K562 (cell line): ENCODE results near the gene SLC7A5. TPM values are rescaled to one million over a fixed set of nuclear protein-coding genes. Genes with fewer than 3 reads are reported as not detected.

Experiments used
- ATAC-seq: fragments of 200-7000 bp; cut with Tn5 transposase; 3 replicates; pipeline ENCODE4 v1.9.1; 2020; ENCODE audit warnings: moderate library complexity
- BruUV-seq: library from RNA; stranded (reverse); fragments of 400-500 nt; replicated peaks from 2 replicates; lab custom pipeline; 2021; lab: Mats Ljungman, UMichigan
- CTCF ChIA-PET: fragments of 300-600 bp; formaldehyde crosslinking; extraction: SDS; loops from one replicate; lab custom pipeline; 2021; ENCODE audit warnings: low intra/inter-chr PET ratio; lab: Yijun Ruan, JAX
- POLR2A ChIA-PET: fragments of 300-600, 350-650 bp; sonication (Branson Sonifier 250); formaldehyde crosslinking; extraction: SDS; loops from one replicate; lab custom pipeline; 2021; ENCODE audit warnings: antibody characterized with exemption, inconsistent platforms; lab: Yijun Ruan, JAX
- DNase-seq, 4 experiments: peaks; one replicate each; pipeline versions ENCODE4 v3.0.0 to v3.0.0-alpha.2; 2011 to 2018; ENCODE audit warnings: low spot score in 3 of 4, mixed read lengths in 3 of 4; ENCODE audit errors: extremely low read depth in 1 of 4
- FAIRE-seq: peaks from 2 replicates; lab custom pipeline; 2011; peaks lifted over from hg19 to GRCh38; lab: Jason Lieb, UNC
- H2AFZ ChIP-seq: 2 replicates; pipeline ENCODE4 v1.6.0; 2011; ENCODE audit warnings: low read depth, low read length, control low read depth, inconsistent platforms
- H3K27ac ChIP-seq: fragments of 200-600 bp; 3 replicates; pipeline ENCODE4 v1.8.0; 2011; ENCODE audit warnings: low read depth, mild to moderate bottlenecking, control low read depth, inconsistent platforms, low read length, moderate library complexity, mixed read lengths; ENCODE audit errors: extremely low read depth
- H3K27me3 ChIP-seq, 2 experiments: fragments of 300-600 bp in 1 of 2; 2 replicates in 1 of 2; 3 replicates in 1 of 2; pipeline versions ENCODE4 v1.6.0 to v1.8.0; 2011; ENCODE audit warnings: inconsistent platforms in 2 of 2, low read length in 2 of 2, mild to moderate bottlenecking in 1 of 2, mixed read lengths in 1 of 2, moderate library complexity in 1 of 2; ENCODE audit not compliant: control insufficient read depth in 2 of 2, insufficient read depth in 2 of 2
- H3K36me3 ChIP-seq: fragments of 300-600 bp; 3 replicates; pipeline ENCODE4 v1.8.0; 2011; ENCODE audit warnings: mild to moderate bottlenecking, low read length, inconsistent platforms; ENCODE audit not compliant: control insufficient read depth, insufficient read depth
- H3K4me1 ChIP-seq, 2 experiments: fragments of 200-600 bp in 1 of 2; replicated peaks in 1 of 2; 2 replicates in 1 of 2; 3 replicates in 1 of 2; pipeline versions ENCODE4 v1.5.1 to v1.8.0; 2011; ENCODE audit warnings: inconsistent platforms in 2 of 2, low read length in 2 of 2, mild to moderate bottlenecking in 1 of 2, mixed read lengths in 1 of 2, moderate library complexity in 1 of 2; ENCODE audit not compliant: control insufficient read depth in 2 of 2, insufficient read depth in 2 of 2
- H3K4me2 ChIP-seq: 2 replicates; pipeline ENCODE4 v1.6.1; 2011; ENCODE audit warnings: low read length, control low read depth, inconsistent platforms, mixed read lengths; ENCODE audit not compliant: insufficient read depth
- H3K4me3 ChIP-seq: fragments of 200-600 bp; sonication (generic), shearing (Covaris generic); 2 replicates; pipeline ENCODE4 v1.5.1; 2016; ENCODE audit warnings: control low read depth, inconsistent platforms
- H3K79me2 ChIP-seq: fragments of 200-600 bp; 3 replicates; pipeline ENCODE4 v1.8.0; 2011; ENCODE audit warnings: low read length, inconsistent platforms; ENCODE audit not compliant: control insufficient read depth, insufficient read depth
- H3K9ac ChIP-seq, 2 experiments: 2 replicates each; pipeline versions ENCODE4 v1.6.0 to v1.6.1; 2011; ENCODE audit warnings: low read depth in 2 of 2, low read length in 2 of 2, control low read depth in 1 of 2, inconsistent platforms in 1 of 2, mild to moderate bottlenecking in 1 of 2, mixed read lengths in 1 of 2; ENCODE audit not compliant: insufficient read depth in 1 of 2
- H3K9me1 ChIP-seq: one replicate; pipeline ENCODE4 v1.6.0; 2011; ENCODE audit warnings: inconsistent platforms, mild to moderate bottlenecking, low read length, moderate library complexity; ENCODE audit not compliant: control insufficient read depth, insufficient read depth
- H3K9me3 ChIP-seq: replicated peaks from 2 replicates; pipeline ENCODE4 v1.5.1; 2011; ENCODE audit warnings: low read depth, low read length, inconsistent platforms; ENCODE audit not compliant: control insufficient read depth, insufficient read depth
- H4K20me1 ChIP-seq: replicated peaks from 2 replicates; pipeline ENCODE4 v1.6.1; 2011; ENCODE audit warnings: low read length, inconsistent platforms, mixed read lengths; ENCODE audit not compliant: control insufficient read depth, insufficient read depth
- BMI1 ChIP-seq: fragments of 150-350 bp; IDR thresholded peaks from 2 replicates; pipeline ENCODE4 v1.6.1; 2014; ENCODE audit warnings: low read length
- CAMTA2 ChIP-seq: fragments of 250-450 bp; sonication (Bioruptor Pico); conservative IDR thresholded peaks from 2 replicates; pipeline ENCODE4 v1.5.1; 2022
- NFE2L1 ChIP-seq: fragments of 450-650 bp; IDR thresholded peaks from 2 replicates; pipeline ENCODE4 v1.6.1; 2016; ENCODE audit warnings: missing genetic modification characterization, low read depth, mild to moderate bottlenecking, missing compliant biosample characterization, moderate library complexity, borderline replicate concordance
- POLR2G ChIP-seq: fragments of 200-400 bp; formaldehyde crosslinking; IDR thresholded peaks from 2 replicates; pipeline ENCODE4 v1.6.1; 2017; ENCODE audit warnings: low read depth, mild to moderate bottlenecking, antibody characterized with exemption, low read length, moderate library complexity
- SMC3 ChIP-seq: conservative IDR thresholded peaks from 2 replicates; pipeline ENCODE4 v1.6.1; 2011; ENCODE audit warnings: low read depth, low read length, improper control_type of control experiment; ENCODE audit not compliant: insufficient read depth
- SRSF7 ChIP-seq: fragments of 200-400 bp; formaldehyde crosslinking; optimal IDR thresholded peaks from 2 replicates; pipeline ENCODE3; 2017; ENCODE audit warnings: mild to moderate bottlenecking, low read depth, low read length
- XRCC4 ChIP-seq: IDR thresholded peaks from one replicate; pipeline ENCODE4 v1.6.1; 2011; ENCODE audit not compliant: insufficient read depth, insufficient read length; ENCODE audit errors: extremely low read depth
- ZNF121 ChIP-seq: sonication (generic); formaldehyde crosslinking; conservative IDR thresholded peaks from 2 replicates; pipeline ENCODE4 v1.8.0; 2022; ENCODE audit warnings: missing genetic modification reagents
- whole genome bisulfite sequencing: fragments of 100-300 bp; shearing (Covaris generic); methylation state at CpG from one replicate; pipeline ENCODE4 v1.1.6; 2016; ENCODE audit warnings: low coverage, mixed read lengths; ENCODE audit not compliant: insufficient coverage; ENCODE audit errors: missing lambda C conversion rate; 5-methylcytosine and 5-hydroxymethylcytosine counted together
- in situ Hi-C: fragments of 300-500 bp; cut with MboI; formaldehyde crosslinking; loops from 4 replicates; pipeline ENCODE4 v1.15.0; 2018; ENCODE audit warnings: inconsistent platforms, mixed read lengths
- intact Hi-C: fragments of 100-400 bp; cut with micrococcal nuclease; formaldehyde crosslinking; loops from 2 replicates; pipeline ENCODE4 v1.14.2; 2022
- polyA plus RNA-seq, 8 experiments: library from polyadenylated mRNA; depleted of rRNA in 4 of 8; stranded (reverse) in 5 of 8; unstranded in 3 of 8; fragments of >200 nt; fragmentation: Nextera tagmentation in 2 of 8; fragmentation: Illumina TruSeq in 1 of 8; extraction: Ambion mirVana in 2 of 8; extraction: Trizol in 1 of 8; gene quantifications; 2 replicates each; pipeline versions ENCODE4 v1.2.1 to v1.2.3, GENCODE V29; 2011 to 2014; ENCODE audit warnings: inconsistent platforms in 1 of 8, missing spikeins in 1 of 8
- total RNA-seq, 7 experiments: library from RNA; depleted of rRNA in 6 of 7; stranded (reverse); fragments of >200 nt in 6 of 7; fragmentation: Illumina TruSeq in 2 of 7; extraction: Trizol in 2 of 7; gene quantifications; 2 replicates each; pipeline versions ENCODE4 v1.2.1 to v1.2.3, GENCODE V29; 2011 to 2021; ENCODE audit warnings: low replicate concordance in 1 of 7
- TF ChIP-seq, protein P1 (sequence below): fragments of 250-450 bp; sonication (Bioruptor Pico); IDR thresholded peaks from 2 replicates; pipeline ENCODE4 v1.4.0; 2020; ENCODE audit warnings: mild to moderate bottlenecking, moderate library complexity
- TF ChIP-seq, protein P2 (sequence below): fragments of 200-400 bp; formaldehyde crosslinking; IDR thresholded peaks from 2 replicates; pipeline ENCODE4 v1.6.1; 2017; ENCODE audit warnings: mild to moderate bottlenecking, low read depth, low read length, moderate library complexity
- TF ChIP-seq, protein P3 (sequence below): fragments of 450-650 bp; IDR thresholded peaks from 2 replicates; pipeline ENCODE4 v1.7.0; 2016; ENCODE audit warnings: borderline replicate concordance
- TF ChIP-seq, protein P4 (sequence below): fragments of 450-650 bp; IDR thresholded peaks from 2 replicates; pipeline ENCODE4 v1.6.1; 2017; ENCODE audit warnings: antibody characterized with exemption

Gene SLC7A5
- total and polyA plus RNA-seq, 9 of the 15 experiments (the other 6 are each of a cell fraction or from before 2014, with no cell fraction given) = 1.9 to 220 (median 18.6) TPM

DNA sequence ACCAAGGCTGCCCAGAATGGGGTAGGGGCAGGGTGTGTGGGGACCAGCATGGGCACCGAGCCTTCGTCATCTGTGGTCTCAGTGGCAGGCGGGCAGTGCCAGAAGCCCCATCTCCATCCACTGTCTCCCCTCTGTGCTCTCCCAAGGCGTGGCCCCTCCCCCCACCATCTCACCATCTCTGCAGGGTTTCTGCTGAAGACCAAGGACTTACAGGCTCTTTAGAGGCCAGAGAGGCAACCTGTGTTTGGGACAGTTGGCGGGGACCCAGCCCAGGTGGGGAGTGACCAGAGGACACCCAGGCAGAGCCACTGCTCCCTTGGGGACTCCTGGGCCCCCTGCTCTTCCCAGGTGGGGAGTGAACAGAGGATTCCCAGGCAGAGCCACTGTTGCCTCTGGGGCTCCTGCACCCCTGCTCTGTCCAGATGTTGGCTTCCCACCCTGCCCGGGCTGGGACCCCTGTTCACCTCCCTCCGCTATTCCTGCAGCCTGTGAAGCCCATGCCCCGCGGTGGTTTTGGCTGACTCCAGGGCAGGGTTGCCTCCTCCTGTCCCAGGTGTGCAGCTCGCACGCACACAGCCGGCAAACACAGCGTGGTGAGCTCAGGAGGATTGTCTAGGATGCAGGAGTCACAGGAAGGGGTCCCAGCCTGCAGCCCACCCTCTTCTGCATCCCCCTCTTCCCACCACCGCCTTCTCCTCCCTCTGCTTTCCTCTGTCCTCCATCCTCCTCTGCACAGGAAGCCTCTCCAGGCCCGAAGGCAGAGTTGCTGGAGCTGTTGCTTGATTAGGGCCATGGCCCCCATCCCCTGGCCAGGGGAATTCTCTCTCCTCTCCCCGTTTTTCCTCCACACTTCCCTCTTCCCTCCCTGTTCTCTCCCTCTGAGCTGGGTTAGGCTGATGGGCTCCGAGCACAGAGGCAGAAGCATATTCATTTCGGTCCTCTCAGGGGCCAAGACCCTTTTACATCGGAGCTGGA lies 45.0 kb downstream of the SLC7A5 start:
- Histone ChIP-seq H3K27ac (no peak overlapping the region), H2AFZ (no peak overlapping the region), H3K4me2 (no peak overlapping the region), H3K79me2 (no peaks in the 10 kb centered on the region), H3K36me3 (no peaks in the 10 kb centered on the region), H3K4me1 (peaks cover 0 to 33% of the 10 kb centered on the region in 2 experiments; a peak in 2 of 5 replicates), H3K27me3 (peaks cover 22 to 59% of the 10 kb centered on the region in 2 experiments; a peak in 4 of 5 replicates), H3K9me3 (no peaks in the 10 kb centered on the region), H3K4me3 (no peak overlapping the region), H3K9me1 (peaks cover 4% of the 10 kb centered on the region), H3K9ac (no peak overlapping the region; a peak in 1 of 4 replicates), H4K20me1 (peaks cover 11% of the 10 kb centered on the region)
- in situ Hi-C loops (no loop called here), intact Hi-C loops (no loop called here)
- TF ChIP-seq ZNF121 (CRISPR knock-in tag) = no peak
- TF ChIP-seq, protein P1, sequence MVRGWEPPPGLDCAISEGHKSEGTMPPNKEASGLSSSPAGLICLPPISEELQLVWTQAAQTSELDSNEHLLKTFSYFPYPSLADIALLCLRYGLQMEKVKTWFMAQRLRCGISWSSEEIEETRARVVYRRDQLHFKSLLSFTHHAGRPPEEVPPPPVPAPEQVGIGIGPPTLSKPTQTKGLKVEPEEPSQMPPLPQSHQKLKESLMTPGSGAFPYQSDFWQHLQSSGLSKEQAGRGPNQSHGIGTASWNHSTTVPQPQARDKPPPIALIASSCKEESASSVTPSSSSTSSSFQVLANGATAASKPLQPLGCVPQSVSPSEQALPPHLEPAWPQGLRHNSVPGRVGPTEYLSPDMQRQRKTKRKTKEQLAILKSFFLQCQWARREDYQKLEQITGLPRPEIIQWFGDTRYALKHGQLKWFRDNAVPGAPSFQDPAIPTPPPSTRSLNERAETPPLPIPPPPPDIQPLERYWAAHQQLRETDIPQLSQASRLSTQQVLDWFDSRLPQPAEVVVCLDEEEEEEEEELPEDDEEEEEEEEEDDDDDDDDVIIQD (CRISPR knock-in tag) = no peak
- no peak for TF ChIP-seq POLR2G
- TF ChIP-seq, protein P2, sequence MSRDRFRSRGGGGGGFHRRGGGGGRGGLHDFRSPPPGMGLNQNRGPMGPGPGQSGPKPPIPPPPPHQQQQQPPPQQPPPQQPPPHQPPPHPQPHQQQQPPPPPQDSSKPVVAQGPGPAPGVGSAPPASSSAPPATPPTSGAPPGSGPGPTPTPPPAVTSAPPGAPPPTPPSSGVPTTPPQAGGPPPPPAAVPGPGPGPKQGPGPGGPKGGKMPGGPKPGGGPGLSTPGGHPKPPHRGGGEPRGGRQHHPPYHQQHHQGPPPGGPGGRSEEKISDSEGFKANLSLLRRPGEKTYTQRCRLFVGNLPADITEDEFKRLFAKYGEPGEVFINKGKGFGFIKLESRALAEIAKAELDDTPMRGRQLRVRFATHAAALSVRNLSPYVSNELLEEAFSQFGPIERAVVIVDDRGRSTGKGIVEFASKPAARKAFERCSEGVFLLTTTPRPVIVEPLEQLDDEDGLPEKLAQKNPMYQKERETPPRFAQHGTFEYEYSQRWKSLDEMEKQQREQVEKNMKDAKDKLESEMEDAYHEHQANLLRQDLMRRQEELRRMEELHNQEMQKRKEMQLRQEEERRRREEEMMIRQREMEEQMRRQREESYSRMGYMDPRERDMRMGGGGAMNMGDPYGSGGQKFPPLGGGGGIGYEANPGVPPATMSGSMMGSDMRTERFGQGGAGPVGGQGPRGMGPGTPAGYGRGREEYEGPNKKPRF = no peak
- no peak for TF ChIP-seq NFE2L1 (tag)
- TF ChIP-seq BMI1 = no peak
- TF ChIP-seq, protein P3, sequence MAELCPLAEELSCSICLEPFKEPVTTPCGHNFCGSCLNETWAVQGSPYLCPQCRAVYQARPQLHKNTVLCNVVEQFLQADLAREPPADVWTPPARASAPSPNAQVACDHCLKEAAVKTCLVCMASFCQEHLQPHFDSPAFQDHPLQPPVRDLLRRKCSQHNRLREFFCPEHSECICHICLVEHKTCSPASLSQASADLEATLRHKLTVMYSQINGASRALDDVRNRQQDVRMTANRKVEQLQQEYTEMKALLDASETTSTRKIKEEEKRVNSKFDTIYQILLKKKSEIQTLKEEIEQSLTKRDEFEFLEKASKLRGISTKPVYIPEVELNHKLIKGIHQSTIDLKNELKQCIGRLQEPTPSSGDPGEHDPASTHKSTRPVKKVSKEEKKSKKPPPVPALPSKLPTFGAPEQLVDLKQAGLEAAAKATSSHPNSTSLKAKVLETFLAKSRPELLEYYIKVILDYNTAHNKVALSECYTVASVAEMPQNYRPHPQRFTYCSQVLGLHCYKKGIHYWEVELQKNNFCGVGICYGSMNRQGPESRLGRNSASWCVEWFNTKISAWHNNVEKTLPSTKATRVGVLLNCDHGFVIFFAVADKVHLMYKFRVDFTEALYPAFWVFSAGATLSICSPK = no peak
- TF ChIP-seq, protein P4, sequence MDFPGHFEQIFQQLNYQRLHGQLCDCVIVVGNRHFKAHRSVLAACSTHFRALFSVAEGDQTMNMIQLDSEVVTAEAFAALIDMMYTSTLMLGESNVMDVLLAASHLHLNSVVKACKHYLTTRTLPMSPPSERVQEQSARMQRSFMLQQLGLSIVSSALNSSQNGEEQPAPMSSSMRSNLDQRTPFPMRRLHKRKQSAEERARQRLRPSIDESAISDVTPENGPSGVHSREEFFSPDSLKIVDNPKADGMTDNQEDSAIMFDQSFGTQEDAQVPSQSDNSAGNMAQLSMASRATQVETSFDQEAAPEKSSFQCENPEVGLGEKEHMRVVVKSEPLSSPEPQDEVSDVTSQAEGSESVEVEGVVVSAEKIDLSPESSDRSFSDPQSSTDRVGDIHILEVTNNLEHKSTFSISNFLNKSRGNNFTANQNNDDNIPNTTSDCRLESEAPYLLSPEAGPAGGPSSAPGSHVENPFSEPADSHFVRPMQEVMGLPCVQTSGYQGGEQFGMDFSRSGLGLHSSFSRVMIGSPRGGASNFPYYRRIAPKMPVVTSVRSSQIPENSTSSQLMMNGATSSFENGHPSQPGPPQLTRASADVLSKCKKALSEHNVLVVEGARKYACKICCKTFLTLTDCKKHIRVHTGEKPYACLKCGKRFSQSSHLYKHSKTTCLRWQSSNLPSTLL = no peak
- TF ChIP-seq XRCC4 = no peak
- TF ChIP-seq SMC3 = no peak
- no peak for TF ChIP-seq SRSF7
- TF ChIP-seq CAMTA2 (CRISPR knock-in tag) = no peak
- POLR2A ChIA-PET = interaction anchor here (1.0 to 2.9 kb wide), 8 partner anchors 12 to 519 kb away, joined by 3 to 10 read pairs (median 4); no protein-coding TSS in a partner anchor
- CTCF ChIA-PET = no interaction called here
- DNase-seq = no peak
- ATAC-seq = no peak
- no TSS peak for BruUV-seq
- WGBS = 3% methylated on average over 11 of the region's 19 CpGs
- no peak for FAIRE-seq
